DMS79 treated with DMSO at 0.1 percent for 48 hours (cell line): ENCODE data around the gene NOL3.

Experiments used
- DNase-seq: peaks from one replicate; lab custom pipeline; 2025; lab: John Stamatoyannopoulos, UW

The NOL3 gene

DNA sequence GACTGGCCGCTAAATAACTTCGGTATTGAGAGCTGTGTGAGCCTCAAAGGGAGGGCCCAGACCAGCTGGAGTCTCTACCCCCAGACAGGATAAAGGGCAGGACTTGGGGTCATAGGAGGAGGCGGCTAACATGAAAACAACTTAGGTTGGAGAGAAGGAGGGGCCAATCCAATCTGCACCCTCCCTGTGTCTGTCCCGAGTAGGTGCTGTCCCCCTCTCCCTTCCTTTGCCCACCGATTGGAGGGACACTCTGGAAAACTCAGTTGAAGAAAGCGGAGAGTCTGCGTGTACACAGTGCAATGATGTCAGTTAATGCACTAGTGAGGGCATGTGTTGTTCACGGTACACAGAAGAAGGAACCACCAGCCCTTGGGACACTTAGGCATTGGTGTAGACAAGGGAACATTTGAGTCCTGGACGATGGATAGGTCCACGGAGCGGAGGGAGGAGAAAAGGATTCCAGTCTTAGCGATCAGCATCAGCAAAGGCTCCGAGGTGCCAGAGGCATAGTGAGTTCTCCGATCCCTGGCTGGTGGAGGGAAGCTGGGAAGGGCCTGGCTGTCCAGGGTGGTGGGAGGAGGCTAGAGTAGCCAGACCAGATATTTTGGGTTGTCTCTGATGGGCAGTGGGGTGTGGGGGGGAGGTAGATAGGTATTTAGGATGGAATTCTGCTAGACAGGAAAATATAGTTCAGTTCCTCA is 761 bp downstream of the NOL3 start:
- DNase-seq: no peak

DNA sequence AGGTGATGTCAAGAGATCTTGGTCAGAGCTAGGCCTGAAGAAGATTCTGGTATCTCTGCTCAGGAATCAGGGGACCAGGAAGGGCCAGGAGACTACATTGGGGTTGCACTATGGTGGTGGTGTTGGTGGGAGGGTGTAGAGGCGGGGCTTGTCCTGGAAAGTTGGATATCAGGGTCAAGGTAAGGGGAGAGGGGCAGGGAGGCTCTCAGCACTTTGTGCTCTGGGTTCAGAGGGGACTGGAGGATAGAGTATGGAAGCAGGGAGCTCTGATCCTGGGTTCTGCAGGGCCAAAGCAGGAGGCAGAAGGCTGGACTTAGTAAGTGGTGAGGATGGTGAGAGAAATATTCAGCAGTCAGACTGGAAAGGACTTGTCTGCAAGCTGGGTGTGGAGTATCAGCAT is 3.0 kb downstream of the NOL3 start:
- no peak for DNase-seq

DNA sequence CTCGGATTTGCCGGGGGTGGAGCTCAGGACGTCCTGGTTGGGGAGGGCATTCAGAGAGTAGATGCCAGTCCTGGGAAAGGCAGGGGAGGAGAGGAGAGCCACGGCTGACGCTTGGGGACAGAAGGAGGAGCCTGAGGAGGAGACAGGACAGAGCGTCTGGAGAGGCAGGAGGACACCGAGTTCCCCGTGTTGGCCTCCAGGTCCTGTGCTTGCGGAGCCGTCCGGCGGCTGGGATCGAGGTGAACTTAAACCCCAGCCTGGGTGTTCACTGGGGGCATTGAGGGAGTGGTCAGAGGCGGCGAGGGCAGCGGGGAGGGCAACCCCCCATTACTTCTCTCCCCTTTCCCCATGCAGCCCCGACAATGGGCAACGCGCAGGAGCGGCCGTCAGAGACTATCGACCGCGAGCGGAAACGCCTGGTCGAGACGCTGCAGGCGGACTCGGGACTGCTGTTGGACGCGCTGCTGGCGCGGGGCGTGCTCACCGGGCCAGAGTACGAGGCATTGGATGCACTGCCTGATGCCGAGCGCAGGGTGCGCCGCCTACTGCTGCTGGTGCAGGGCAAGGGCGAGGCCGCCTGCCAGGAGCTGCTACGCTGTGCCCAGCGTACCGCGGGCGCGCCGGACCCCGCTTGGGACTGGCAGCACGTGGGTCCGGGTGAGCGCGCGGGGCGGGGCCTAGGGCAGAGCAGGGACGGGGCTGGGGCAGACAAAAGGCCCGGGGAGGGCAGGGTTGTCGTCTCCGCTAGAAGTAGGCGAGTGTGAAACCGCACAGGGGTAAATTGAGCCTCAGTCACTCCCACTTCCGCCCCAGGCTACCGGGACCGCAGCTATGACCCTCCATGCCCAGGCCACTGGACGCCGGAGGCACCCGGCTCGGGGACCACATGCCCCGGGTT is 3.7 kb downstream of the NOL3 start:
- DNase-seq: peak; percentile 45

DNA sequence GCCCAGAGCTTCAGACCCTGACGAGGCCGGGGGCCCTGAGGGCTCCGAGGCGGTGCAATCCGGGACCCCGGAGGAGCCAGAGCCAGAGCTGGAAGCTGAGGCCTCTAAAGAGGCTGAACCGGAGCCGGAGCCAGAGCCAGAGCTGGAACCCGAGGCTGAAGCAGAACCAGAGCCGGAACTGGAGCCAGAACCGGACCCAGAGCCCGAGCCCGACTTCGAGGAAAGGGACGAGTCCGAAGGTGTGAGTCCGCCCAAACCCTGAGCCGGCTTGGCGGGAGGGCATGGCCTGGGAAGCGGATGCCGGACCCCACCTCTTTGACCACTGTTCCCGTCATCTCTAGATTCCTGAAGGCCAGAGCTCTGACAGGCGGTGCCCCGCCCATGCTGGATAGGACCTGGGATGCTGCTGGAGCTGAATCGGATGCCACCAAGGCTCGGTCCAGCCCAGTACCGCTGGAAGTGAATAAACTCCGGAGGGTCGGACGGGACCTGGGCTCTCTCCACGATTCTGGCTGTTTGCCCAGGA is 4.4 kb downstream of the NOL3 start:
- no peak for DNase-seq

DNA sequence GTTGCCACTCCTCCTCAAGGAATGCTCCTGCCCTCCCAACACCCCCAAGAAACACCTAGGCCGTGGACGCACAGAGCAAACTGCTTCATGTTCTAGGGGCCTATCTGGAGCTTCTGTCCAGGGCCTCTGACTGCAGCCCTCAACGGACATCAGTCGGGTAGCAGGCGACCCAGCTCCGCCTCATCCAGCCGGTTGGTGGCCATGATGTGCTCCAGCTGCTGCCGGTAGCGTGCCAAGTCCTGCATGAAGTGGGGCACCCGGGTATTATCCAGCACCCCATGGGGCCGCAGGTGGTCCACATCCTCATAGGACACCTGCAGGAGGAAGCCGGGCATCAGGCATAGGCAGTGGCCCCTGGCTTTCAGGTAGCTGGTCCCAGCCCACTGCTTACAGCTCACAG is 6.3 kb downstream of the NOL3 start:
- DNase-seq: no peak

DNA sequence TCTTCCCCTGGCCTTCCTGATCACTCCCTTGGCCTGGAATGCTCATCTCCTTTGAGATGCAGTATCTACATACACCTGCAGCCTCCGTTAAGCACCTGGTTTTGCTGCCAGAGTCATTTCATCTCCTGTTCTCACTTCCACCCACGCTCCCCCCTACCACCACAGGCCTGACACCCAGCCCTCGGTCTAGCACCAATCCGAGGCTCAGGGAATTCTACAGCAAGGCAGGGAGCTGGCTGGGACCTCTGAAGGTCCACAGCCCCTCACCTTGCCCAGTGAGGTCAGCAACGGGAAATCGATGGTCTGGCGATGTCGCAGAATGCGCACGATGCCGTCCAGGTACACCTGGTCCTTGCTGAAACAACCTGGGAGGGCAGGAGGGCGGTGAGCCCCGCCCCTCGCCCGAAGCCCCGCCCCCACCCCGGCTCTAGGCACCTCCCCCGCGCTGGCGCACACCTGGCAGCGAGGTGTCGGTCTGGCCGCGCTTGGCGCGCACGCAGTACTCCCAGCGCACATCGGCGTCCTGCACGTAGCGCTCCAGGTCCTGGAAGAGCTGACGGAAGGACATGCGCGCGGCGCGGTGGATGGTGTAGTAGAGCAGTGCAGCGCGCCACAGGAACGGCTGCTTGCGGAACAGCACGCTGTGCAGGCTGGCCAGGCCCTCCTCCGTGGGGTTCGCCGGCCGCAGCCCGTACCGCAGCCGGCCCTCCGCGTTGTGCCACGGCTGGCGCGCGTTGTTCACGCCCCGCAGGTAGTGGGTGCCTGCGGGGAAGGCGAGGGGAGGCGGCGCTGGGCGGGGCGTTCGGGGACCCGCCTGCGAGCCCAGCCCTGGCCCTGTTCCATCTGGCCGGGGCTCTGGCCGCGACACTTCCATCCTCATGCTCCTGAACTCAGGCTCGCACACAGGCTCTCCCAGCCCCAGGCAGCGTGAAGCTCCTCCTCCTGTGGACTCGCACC is 7.7 kb downstream of the NOL3 start:
- DNase-seq: peak; percentile 60

DNA sequence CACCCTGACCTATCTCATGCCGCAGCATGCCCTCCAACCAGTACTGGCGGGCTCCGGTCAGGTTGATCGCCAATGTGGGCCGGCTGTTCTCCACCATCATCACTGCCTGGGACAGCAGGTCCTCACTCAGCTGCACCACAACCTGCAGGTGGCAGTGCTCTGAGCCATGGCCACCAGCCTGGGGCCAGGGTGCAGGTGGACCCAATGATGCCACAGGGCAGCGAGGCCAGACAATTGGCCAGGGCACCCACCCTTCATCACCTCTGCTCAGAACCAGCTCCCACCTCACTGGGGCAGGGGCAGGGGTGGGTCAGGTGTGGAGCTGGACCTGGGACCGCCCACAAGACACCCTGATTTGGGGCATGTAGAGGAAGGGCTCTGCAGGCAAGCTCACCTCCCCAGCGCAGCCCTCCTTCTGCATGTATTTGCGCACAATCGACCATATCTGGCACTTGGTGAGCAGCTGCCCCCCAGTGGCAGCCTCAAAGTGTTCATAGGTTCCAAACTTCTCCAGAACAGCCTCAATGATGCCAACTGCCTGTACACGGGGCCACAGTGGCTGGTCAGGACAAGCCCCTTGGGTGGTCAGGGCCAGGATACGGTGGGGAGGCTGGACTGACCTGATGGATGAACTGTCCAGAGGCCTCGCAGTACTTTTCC is 9.2 kb downstream of the NOL3 start:
- DNase-seq: no peak

DNA sequence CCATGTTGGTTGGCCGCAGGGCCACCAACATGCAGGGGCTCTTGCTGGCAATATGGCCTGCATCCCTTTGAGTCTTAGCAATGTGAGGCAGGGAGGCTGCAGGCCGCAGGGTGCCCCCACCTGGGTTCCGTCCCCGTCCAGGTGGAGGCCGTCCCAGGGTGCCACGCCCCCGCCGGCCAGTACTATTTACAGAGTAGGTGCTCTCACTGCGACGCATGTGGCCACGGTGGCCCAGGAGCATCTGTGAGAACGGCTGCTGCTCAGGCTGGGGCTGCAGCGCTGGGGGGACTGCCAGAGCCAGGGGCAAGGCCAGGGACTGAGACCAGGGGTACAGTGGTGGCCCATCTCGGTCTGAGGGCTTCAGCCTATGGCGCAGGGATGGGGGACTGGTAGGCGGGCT is 9.8 kb downstream of the NOL3 start:
- DNase-seq: no peak

DNA sequence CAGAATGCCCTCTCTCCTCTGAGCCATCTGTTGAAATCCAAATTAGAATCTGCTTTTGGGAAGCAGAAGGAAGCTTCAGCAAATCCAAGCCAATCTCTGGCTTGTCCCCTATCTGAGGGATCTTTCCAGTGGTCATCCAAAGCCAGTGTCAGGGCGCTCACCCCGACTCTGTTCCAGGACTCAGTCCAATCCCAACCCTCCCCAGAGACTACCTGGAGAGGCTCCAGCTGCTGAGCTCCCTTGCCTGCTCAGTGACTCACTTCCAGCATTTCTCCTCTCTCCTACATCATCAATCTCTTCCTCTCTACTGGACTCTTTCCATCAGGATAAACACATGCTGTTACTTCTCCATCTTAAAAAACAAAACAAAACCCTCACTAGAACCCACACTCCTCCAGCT is 11.0 kb downstream of the NOL3 start:
- DNase-seq: no peak

DNA sequence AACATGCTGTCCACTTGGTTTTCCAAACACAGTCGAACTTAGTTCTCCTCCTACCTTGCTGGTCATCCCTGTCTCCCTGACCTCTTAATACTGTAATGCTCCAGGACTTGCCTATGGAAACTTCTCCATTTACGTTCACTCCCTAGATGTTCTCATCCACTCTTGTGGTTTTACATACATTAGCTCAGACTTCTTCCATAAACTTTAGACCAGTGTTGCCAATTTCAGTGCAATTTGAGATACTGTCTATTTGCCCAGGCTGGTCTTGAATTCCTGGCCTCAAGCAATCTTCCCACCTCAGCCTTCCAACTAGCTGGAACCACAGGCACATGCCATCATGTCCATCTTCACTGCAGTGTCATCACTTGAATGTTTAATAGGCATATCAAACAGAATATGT is 11.9 kb downstream of the NOL3 start:
- DNase-seq: no peak

DNA sequence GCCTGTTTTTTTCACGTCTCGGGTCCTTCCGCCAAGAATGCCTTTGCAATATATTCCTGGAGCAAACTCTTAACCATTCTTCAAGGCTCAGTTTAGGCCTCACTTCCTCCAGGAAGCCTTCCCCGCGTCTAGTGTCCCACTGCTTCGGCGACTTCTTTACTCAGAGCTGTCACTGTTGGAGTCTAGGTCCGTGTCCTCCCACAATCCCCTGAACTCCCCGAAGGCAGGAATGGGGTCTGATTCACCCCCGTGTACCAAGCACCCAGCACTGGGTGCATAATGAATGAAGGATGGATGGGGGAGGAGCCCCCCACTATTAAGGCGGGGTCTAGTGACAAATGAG is 12.9 kb downstream of the NOL3 start:
- no peak for DNase-seq

DNA sequence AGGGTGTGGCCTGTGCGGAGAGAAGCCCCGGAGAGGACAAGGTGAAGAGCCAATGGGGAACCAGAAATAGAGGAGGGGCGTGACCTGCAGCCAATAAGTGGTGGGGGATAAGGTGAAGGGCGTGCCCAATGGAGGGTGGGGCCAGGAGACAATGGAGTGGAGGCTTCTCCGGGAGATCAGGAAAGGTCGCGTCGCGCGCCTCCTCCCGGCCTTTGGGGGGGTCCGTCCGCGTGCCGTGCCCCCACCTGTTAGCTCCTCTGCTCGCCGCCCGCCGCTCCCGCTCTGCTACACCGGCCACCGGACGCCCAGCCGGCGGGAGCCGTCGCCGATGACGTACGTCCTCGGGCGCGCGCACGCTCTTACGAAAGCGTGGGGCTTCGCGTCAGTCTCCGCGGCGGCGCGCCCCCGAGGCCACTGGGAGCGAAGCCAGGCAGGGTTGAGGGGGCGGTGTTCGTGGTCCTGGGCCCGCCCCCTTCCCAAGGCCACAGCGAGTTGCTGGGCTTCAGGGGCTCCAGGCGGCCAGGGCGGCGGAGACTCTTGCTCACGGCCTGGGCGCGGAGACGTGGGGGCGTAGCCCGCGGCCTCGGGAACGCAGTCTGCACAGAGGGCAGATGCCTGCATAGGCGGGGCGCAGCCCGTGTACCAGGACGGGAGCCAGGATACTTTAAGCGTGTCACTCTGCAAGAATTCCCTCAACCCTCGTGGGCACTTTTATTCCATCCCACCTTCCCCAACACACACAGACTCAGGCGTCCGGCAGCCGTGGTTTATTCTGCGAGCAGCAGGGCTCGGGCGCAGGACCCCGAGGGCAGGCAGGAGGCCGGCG is 13.5 kb downstream of the NOL3 start, which contains the start of gene MATCAP1:
Gene MATCAP1 (minus strand): TSS at position 337 of the 826 bp plus-strand sequence. CDS start 3,353 bp downstream, outside the sequence.
- peak; percentile 88 for DNase-seq

DNA sequence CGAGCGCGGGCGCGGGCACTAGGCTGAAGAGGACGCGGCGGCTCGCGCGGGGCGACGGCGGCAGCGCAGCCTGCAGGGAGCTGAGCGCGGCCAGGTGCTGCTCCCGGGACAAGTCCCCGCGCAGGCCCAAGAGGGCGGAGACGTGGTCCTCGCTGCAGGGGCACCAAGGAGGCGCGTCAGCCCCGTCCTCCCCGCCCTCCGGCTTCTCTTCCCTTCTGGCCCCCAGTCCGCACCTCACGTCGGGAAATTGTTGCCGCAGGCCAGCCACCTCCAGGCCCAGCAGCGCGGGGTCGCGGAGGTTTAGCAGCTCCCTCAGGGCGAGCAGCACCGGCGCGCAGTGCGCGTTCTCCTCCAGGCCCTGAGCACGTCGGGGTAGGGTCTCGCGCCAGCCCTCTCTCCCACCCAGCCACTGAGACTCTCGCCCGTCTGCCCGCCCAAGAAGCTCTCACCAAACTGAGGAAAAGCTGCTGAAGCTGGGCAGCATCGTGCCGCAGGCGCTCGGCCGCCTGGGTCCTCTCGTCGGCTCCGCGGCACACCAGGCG is 14.2 kb downstream of the NOL3 start:
- no peak for DNase-seq

DNA sequence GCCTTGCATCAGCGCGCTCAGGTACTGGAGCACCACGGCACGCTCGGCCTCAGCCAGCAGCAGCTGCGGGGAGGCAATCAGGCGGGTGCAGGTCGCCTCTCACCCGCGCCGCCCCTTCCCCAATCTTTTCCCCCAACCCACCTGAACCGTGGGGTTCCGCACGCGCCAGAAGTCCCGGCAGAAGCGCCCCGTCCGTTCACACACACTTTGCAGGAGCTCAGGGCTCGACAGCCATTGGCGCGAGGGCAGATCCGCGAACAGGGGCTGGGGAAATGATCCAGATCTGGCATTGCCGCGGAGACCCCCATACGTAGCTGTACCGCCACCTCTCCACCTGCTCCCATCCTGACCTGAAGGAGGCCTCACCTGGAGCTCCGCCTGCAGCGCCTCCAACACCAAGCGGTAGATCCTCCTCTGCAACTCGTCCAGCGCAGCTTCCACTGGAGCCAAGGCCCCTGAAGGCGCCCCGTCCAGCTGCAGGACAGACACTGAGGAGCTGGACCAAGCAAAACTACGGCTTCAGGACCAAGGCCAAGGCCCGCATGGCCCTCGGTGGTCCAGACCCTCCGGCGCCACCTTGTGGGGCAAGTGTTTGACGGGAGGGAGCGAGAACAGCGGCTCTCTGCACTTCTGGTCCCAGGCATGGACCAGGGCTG is 14.8 kb downstream of the NOL3 start:
- DNase-seq: peak; percentile 59

DNA sequence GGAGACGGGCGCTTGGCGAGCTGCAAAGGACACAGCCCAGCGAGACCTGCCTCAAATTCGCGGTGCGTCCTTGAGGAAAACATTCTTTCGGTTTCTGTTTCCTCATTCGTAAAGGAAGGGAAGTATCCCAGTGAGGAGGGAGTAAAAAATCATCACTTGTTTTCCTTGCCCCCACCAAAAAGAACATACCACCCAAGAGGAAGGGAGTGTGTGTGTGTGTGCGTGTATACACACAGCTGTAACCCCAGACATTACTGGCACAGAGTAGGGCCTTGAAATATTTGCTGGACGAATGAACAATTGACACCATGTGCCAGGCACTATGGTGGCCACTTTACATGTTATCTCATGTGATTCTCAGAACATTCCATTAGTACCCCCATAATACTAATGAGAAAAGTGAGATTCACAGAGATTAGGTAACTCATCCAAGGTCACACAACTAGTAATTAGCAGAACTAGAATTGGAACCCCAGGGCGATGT is 15.4 kb downstream of the NOL3 start:
- no peak for DNase-seq

DNA sequence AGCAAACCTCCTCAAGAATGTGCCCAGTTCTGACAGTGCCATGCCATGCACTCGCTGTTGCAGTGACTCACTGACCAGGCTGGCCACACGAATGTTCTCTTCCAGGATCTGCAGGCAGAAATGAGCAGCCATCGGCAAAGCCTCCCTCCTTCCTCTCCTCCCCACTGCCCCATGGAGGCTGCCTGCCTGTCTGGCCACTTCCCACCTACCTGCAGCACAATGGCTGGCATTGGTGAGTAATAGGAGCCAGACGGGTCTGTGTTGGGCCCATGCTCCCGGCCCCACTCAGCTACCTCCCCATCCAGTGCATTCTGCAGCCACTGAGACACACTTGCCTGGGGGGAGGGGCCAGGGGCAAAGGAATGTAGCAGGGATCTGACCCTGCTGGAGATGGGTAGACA is 16.2 kb downstream of the NOL3 start:
- DNase-seq: no peak

DNA sequence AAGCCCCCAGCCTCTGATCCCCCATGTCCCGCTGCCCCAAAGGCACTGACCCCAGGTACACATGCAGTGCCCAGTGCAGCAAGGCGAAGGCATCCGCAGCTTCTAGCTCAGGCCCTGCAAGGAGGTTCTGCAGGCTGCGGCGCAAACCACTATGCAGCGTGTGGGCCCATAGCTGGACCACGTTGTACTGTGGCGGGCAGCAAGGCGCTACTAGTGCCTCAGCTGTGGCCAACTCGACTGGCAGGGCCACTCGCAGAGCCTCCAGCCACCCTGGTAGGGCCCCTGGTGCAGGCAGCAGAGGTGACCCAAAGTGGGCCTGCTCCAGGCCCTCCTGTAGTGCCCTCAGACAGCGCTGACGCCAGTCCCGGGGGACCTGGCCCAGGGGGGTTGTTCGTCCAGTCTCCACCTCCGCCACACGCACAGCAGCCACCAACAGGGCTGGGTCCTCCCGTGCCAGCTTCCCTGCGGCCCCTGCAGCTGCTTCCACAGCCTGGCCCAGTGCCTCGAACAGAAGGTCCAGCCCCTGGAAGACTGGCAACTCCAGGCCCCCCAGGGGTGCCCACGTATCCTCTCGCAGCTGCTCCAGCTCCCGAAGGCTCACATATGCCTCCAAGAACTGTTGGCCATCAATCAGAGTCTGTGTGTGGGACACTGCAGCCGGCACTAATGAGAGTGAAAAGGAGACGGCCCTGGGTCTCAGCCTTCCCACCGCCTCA is 17.0 kb downstream of the NOL3 start:
- no peak for DNase-seq

DNA sequence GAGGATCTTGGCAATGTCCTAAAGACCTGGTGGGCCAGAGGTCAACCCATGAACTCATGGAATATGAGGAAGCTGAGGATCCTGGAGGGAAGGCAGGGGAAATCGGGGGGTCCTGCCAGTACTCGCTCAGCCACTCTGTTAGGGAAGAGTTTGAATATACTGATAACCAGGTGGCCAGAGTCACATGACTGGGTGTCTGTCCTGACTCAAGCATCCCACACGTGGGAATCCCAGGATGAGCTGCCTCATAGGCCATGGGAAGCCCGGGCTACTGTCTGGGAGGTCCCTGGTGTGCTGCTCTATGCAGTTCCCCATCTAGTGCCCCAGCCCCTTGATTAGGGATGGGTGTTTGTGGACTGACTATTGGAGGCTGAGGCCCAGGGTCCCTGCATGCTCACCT is 18.0 kb downstream of the NOL3 start:
- DNase-seq: no peak

DNA sequence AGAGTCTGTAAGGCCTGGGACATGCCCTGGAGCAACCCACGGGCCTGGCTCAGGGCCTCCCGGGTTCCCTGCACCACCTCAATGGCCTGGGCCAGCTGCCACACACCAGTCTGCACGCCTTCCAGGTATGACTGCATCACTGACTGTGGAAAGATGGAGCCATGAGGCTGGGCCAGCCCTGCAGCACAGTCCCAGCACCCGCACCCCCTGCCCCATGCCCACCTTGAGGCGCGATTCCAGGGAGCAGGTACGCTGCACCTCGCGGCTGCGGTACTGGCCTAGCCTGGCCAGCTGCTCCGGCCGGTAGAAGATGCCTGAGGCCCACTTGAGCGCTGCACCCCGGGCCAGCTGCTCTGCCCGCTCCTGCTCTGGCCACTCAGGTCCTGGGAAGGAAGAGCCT is 18.5 kb downstream of the NOL3 start:
- DNase-seq: no peak
